Measurements from ENCODE around the gene FAIM.

Gene FAIM

GRCh38 chr3:138638641-138639040 lies 30.1 kb downstream of the FAIM start:
- Histone ChIP-seq H3K9me3 (ENCODE audit: control insufficient read depth, low read length) (peaks cover 10% of the 10 kb centered on the region), H3K4me1 (ENCODE audit: control insufficient read depth, insufficient read depth, low read depth, low read length) (no peaks in the 10 kb centered on the region), H2BK120ac (ENCODE audit: low read depth, low read length) (no peak overlapping the region), H3K9ac (ENCODE audit: low read length) (no peak overlapping the region), H4K8ac (ENCODE audit: low read length) (no peak overlapping the region), H3K79me1 (replicated peaks; ENCODE audit: low read length, poor library complexity, severe bottlenecking) (no peaks in the 10 kb centered on the region), H4K91ac (ENCODE audit: low read length) (no peak overlapping the region), H2BK5ac (ENCODE audit: low read depth, low read length, poor library complexity, severe bottlenecking) (no peak overlapping the region), H3K4ac (ENCODE audit: low read depth in 1 of 2, low read length in 2 of 2) (no peak overlapping the region), H2AFZ (ENCODE audit: low read depth, low read length) (no peak overlapping the region), H3K23ac (ENCODE audit: low read length in 2 of 2) (no peak overlapping the region), H3K18ac (ENCODE audit: low read depth in 1 of 2, low read length in 2 of 2) (no peak overlapping the region), H3K4me2 (ENCODE audit: low read length, poor library complexity, severe bottlenecking) (no peak overlapping the region), H3K14ac (ENCODE audit: low read length in 2 of 2) (no peak overlapping the region), H2BK15ac (ENCODE audit: low read depth, poor library complexity, severe bottlenecking) (no peak overlapping the region), H3K36me3 (ENCODE audit: control insufficient read depth in 1 of 2, insufficient read depth in 2 of 2, low read depth in 1 of 2, low read length in 2 of 2) (peaks cover 0 to 4% of the 10 kb centered on the region in 2 experiments), H2BK12ac (ENCODE audit: low read length in 2 of 2) (no peak overlapping the region), H2AK5ac (ENCODE audit: low read length, severe bottlenecking) (no peak overlapping the region), H3K4me3 (ENCODE audit: insufficient read depth in 1 of 2, low read depth in 1 of 2, low read length in 2 of 2) (no peak overlapping the region), H3K27ac (ENCODE audit: low read length, poor library complexity, severe bottlenecking) (no peak overlapping the region), H3K27me3 (ENCODE audit: control insufficient read depth in 1 of 2, insufficient read depth in 1 of 2, low read length in 2 of 2) (no peaks in the 10 kb centered on the region)
- DNase-seq: peak; percentile 24
- WGBS: 80% methylated on average over 1 of the region's 2 CpGs

GRCh38 chr3:138640537-138640936 lies 32.0 kb downstream of the FAIM start:
- no peaks in the 10 kb centered on the region for H3K4me1 ChIP-seq (ENCODE audit: control insufficient read depth, insufficient read depth, low read depth, low read length)

GRCh38 chr3:138642226-138642926 lies 33.8 kb downstream of the FAIM start:
- Histone ChIP-seq H3K4me3 (ENCODE audit: insufficient read depth in 1 of 2, low read depth in 1 of 2, low read length in 2 of 2) (no peak overlapping the region), H2BK120ac (ENCODE audit: low read depth, low read length) (no peak overlapping the region), H3K9ac (ENCODE audit: low read length) (no peak overlapping the region), H2BK12ac (ENCODE audit: low read length in 2 of 2) (no peak overlapping the region), H3K18ac (ENCODE audit: low read depth in 1 of 2, low read length in 2 of 2) (no peak overlapping the region), H3K27ac (ENCODE audit: low read length, poor library complexity, severe bottlenecking) (no peak overlapping the region), H4K8ac (ENCODE audit: low read length) (no peak overlapping the region), H3K79me1 (replicated peaks; ENCODE audit: low read length, poor library complexity, severe bottlenecking) (no peaks in the 10 kb centered on the region), H3K4me2 (ENCODE audit: low read length, poor library complexity, severe bottlenecking) (no peak overlapping the region), H2AFZ (ENCODE audit: low read depth, low read length) (no peak overlapping the region), H2AK5ac (ENCODE audit: low read length, severe bottlenecking) (no peak overlapping the region), H3K23ac (ENCODE audit: low read length in 2 of 2) (no peak overlapping the region), H3K9me3 (ENCODE audit: control insufficient read depth, low read length) (peaks cover 32% of the 10 kb centered on the region), H2BK15ac (ENCODE audit: low read depth, poor library complexity, severe bottlenecking) (no peak overlapping the region), H2BK5ac (ENCODE audit: low read depth, low read length, poor library complexity, severe bottlenecking) (no peak overlapping the region), H3K27me3 (ENCODE audit: control insufficient read depth in 1 of 2, insufficient read depth in 1 of 2, low read length in 2 of 2) (no peaks in the 10 kb centered on the region), H3K4me1 (ENCODE audit: control insufficient read depth, insufficient read depth, low read depth, low read length) (no peaks in the 10 kb centered on the region), H4K91ac (ENCODE audit: low read length) (no peak overlapping the region), H3K4ac (ENCODE audit: low read depth in 1 of 2, low read length in 2 of 2) (no peak overlapping the region), H3K14ac (ENCODE audit: low read length in 2 of 2) (no peak overlapping the region), H3K36me3 (ENCODE audit: control insufficient read depth in 1 of 2, insufficient read depth in 2 of 2, low read depth in 1 of 2, low read length in 2 of 2) (no peaks in the 10 kb centered on the region)
- DNase-seq: no peak
- 82% methylated on average over 2 of the region's 4 CpGs for WGBS

More at GRCh38 chr3:138640537-138640936, 32.0 kb downstream of the FAIM start:
- DNase-seq: no peak
- no peak overlapping the region for H2BK15ac ChIP-seq (ENCODE audit: low read depth, poor library complexity, severe bottlenecking)
- H4K91ac ChIP-seq (ENCODE audit: low read length): no peak overlapping the region
- H2BK12ac ChIP-seq (ENCODE audit: low read length in 2 of 2): no peak overlapping the region
- H3K23ac ChIP-seq (ENCODE audit: low read length in 2 of 2): no peak overlapping the region
- H3K9ac ChIP-seq (ENCODE audit: low read length): no peak overlapping the region
- H3K14ac ChIP-seq (ENCODE audit: low read length in 2 of 2): no peak overlapping the region
- no peak overlapping the region for H2BK120ac ChIP-seq (ENCODE audit: low read depth, low read length)
- H3K9me3 ChIP-seq (ENCODE audit: control insufficient read depth, low read length): peaks cover 20% of the 10 kb centered on the region
- no peak overlapping the region for H3K4me3 ChIP-seq (ENCODE audit: insufficient read depth in 1 of 2, low read depth in 1 of 2, low read length in 2 of 2)
- 84% methylated on average over 4 of the region's 4 CpGs for WGBS
- no peaks in the 10 kb centered on the region for H3K36me3 ChIP-seq (ENCODE audit: control insufficient read depth in 1 of 2, insufficient read depth in 2 of 2, low read depth in 1 of 2, low read length in 2 of 2)
- no peak overlapping the region for H4K8ac ChIP-seq (ENCODE audit: low read length)
- H3K79me1 ChIP-seq (replicated peaks; ENCODE audit: low read length, poor library complexity, severe bottlenecking): no peaks in the 10 kb centered on the region
- no peak overlapping the region for H2AFZ ChIP-seq (ENCODE audit: low read depth, low read length)
- no peak overlapping the region for H3K18ac ChIP-seq (ENCODE audit: low read depth in 1 of 2, low read length in 2 of 2)
- H2BK5ac ChIP-seq (ENCODE audit: low read depth, low read length, poor library complexity, severe bottlenecking): no peak overlapping the region
- no peak overlapping the region for H3K4ac ChIP-seq (ENCODE audit: low read depth in 1 of 2, low read length in 2 of 2)
- no peak overlapping the region for H2AK5ac ChIP-seq (ENCODE audit: low read length, severe bottlenecking)
- H3K27me3 ChIP-seq (ENCODE audit: control insufficient read depth in 1 of 2, insufficient read depth in 1 of 2, low read length in 2 of 2): no peaks in the 10 kb centered on the region
- H3K27ac ChIP-seq (ENCODE audit: low read length, poor library complexity, severe bottlenecking): no peak overlapping the region
- H3K4me2 ChIP-seq (ENCODE audit: low read length, poor library complexity, severe bottlenecking): no peak overlapping the region

- H3K27ac ChIP-seq (ENCODE audit: low read length, poor library complexity, severe bottlenecking): no peak overlapping the region
- H3K4ac ChIP-seq (ENCODE audit: low read depth in 1 of 2, low read length in 2 of 2): no peak overlapping the region
- H2BK12ac ChIP-seq (ENCODE audit: low read length in 2 of 2): no peak overlapping the region
- no peaks in the 10 kb centered on the region for H3K4me1 ChIP-seq (ENCODE audit: control insufficient read depth, insufficient read depth, low read depth, low read length)
- no peak overlapping the region for H3K4me2 ChIP-seq (ENCODE audit: low read length, poor library complexity, severe bottlenecking)
- no peak overlapping the region for H2BK120ac ChIP-seq (ENCODE audit: low read depth, low read length)
- H2AK5ac ChIP-seq (ENCODE audit: low read length, severe bottlenecking): no peak overlapping the region
- no peak overlapping the region for H4K8ac ChIP-seq (ENCODE audit: low read length)
- H2AFZ ChIP-seq (ENCODE audit: low read depth, low read length): no peak overlapping the region
- H3K27me3 ChIP-seq (ENCODE audit: control insufficient read depth in 1 of 2, insufficient read depth in 1 of 2, low read length in 2 of 2): no peaks in the 10 kb centered on the region
- no peak overlapping the region for H3K23ac ChIP-seq (ENCODE audit: low read length in 2 of 2)
- H3K14ac ChIP-seq (ENCODE audit: low read length in 2 of 2): no peak overlapping the region
- H3K4me3 ChIP-seq (ENCODE audit: insufficient read depth in 1 of 2, low read depth in 1 of 2, low read length in 2 of 2): no peak overlapping the region
- H2BK15ac ChIP-seq (ENCODE audit: low read depth, poor library complexity, severe bottlenecking): no peak overlapping the region
- no peak overlapping the region for H3K18ac ChIP-seq (ENCODE audit: low read depth in 1 of 2, low read length in 2 of 2)
- no peak for DNase-seq
- H3K79me1 ChIP-seq (replicated peaks; ENCODE audit: low read length, poor library complexity, severe bottlenecking): no peaks in the 10 kb centered on the region
- no peak overlapping the region for H3K9ac ChIP-seq (ENCODE audit: low read length)
- no peaks in the 10 kb centered on the region for H3K36me3 ChIP-seq (ENCODE audit: control insufficient read depth in 1 of 2, insufficient read depth in 2 of 2, low read depth in 1 of 2, low read length in 2 of 2)
- H3K9me3 ChIP-seq (ENCODE audit: control insufficient read depth, low read length): peaks cover 32% of the 10 kb centered on the region
- 100% methylated on average over 1 of the region's 1 CpG for WGBS
- no peak overlapping the region for H2BK5ac ChIP-seq (ENCODE audit: low read depth, low read length, poor library complexity, severe bottlenecking)
- no peak overlapping the region for H4K91ac ChIP-seq (ENCODE audit: low read length)
These were observed 34.3 kb downstream of the FAIM start for GRCh38 chr3:138642927-138643253.

Data from mesenchymal stem cell (in vitro differentiated cells and primary cell).